AG09309 (cell line): Measurements from ENCODE around the gene BCAT1.

Source experiments
- DNase-seq: peaks from one replicate; pipeline ENCODE4 v3.0.0-alpha.2; 2010; ENCODE audit warnings: low read depth
- H3K4me3 ChIP-seq: 2 replicates; pipeline ENCODE4 v1.5.1; 2011; ENCODE audit warnings: mild to moderate bottlenecking, low read depth, low read length, moderate library complexity; ENCODE audit not compliant: control insufficient read depth
- CTCF ChIP-seq: IDR thresholded peaks from 2 replicates; pipeline ENCODE4 v1.5.1; 2011; ENCODE audit warnings: mild to moderate bottlenecking, low read depth, low read length, inconsistent platforms; ENCODE audit not compliant: insufficient read depth, control insufficient read depth; ENCODE audit errors: missing control alignments

Gene BCAT1

DNA sequence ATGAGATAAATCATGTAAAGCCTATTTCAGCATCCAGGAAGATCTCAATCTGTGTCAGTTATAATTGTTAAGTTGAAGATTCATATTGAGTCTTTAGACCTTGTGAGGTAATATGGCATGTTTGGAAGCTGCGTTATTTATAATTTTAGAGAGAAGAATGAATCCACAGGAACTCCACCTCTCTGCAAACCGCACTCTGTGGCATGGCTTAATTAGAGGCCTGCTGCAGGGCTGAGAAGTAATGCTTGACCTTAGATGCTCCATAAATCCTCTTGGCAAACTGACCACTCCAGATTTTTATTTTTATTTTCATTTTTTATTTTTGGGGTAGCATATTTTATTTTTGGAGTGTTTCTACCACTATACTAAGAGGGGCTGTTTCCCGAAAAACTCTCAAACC, 28.8 kb downstream of the BCAT1 start:
- TF ChIP-seq CTCF, result no peak
- no peak for DNase-seq
- no peak overlapping the region for H3K4me3 ChIP-seq

GRCh38 chr12:24919346-24920001, 29.4 kb downstream of the BCAT1 start:
- DNase-seq, result no peak
- TF ChIP-seq CTCF, result no peak
- no peak overlapping the region for H3K4me3 ChIP-seq

GRCh38 chr12:24918596-24918995, 30.3 kb downstream of the BCAT1 start:
- no peak for DNase-seq
- no peak for TF ChIP-seq CTCF
- H3K4me3 ChIP-seq, result no peak overlapping the region

- no peak overlapping the region for H3K4me3 ChIP-seq
- DNase-seq, result no peak
- TF ChIP-seq CTCF, result no peak
These were observed 33.4 kb downstream of the BCAT1 start for GRCh38 chr12:24915501-24915900.

GRCh38 chr12:24913953-24914352, 34.9 kb downstream of the BCAT1 start:
- DNase-seq, result no peak
- no peak for TF ChIP-seq CTCF
- no peak overlapping the region for H3K4me3 ChIP-seq

GRCh38 chr12:24913130-24913529, 35.8 kb downstream of the BCAT1 start:
- no peak for DNase-seq
- TF ChIP-seq CTCF, result no peak
- H3K4me3 ChIP-seq, result no peak overlapping the region
